Left lung (tissue), 10 donors: ENCODE results near the gene GEMIN2. TPM values are rescaled to one million over a fixed set of nuclear protein-coding genes. Genes with fewer than 3 reads are reported as not detected.

ENCODE experiments used
- ATAC-seq: fragments of 200-7000 bp; cut with Tn5 transposase; one replicate; pipeline ENCODE4 v1.9.1; 2020; ENCODE audit warnings: moderate library complexity
- DNase-seq, 4 donors: peaks; one replicate each; pipeline ENCODE4 v3.0.0-alpha.2; 2013 to 2020
- H3K27ac ChIP-seq, 2 donors: fragments of 200-600 bp; sonication (generic) in 1 of 2; one replicate each; pipeline versions ENCODE4 v1.5.0 to v1.8.0; 2020 to 2021
- H3K27me3 ChIP-seq, 2 donors: fragments of 200-600 bp; sonication (generic) in 1 of 2; one replicate each; pipeline versions ENCODE4 v1.5.0 to v1.8.0; 2020 to 2021
- H3K36me3 ChIP-seq, 2 donors: fragments of 200-600 bp; sonication (generic) in 1 of 2; one replicate each; pipeline versions ENCODE4 v1.5.0 to v1.8.0; 2020 to 2021
- H3K4me1 ChIP-seq, 2 donors: fragments of 200-600 bp; one replicate each; pipeline ENCODE4 v1.8.0; 2021
- H3K4me3 ChIP-seq, 2 donors: fragments of 200-600 bp; sonication (generic) in 1 of 2; one replicate each; pipeline versions ENCODE4 v1.5.0 to v1.8.0; 2020 to 2021; ENCODE audit warnings: mild to moderate bottlenecking in 1 of 2
- H3K9me3 ChIP-seq, 2 donors: fragments of 200-600 bp; sonication (generic) in 1 of 2; one replicate each; pipeline versions ENCODE4 v1.5.0 to v1.8.0; 2020 to 2021
- intact Hi-C, 2 donors: fragments of 100-400 bp; cut with DNase I; formaldehyde crosslinking; loops; one replicate each; pipeline versions ENCODE4 v1.11.2 to v1.14.2; 2022
- polyA plus RNA-seq, 6 donors: library from polyadenylated mRNA; unstranded; fragments of 120-200 nt; gene quantifications; one replicate each; pipeline ENCODE4 v1.2.1, GENCODE V29; 2013; ENCODE audit not compliant: insufficient read length in 6 of 6
- total RNA-seq, 2 donors: library from RNA; stranded (reverse); fragmentation: NEBNext Ultra II Directional; extraction: Animal tissue kit (Norgen Biotek cat#: 25700); gene quantifications; one replicate each; pipeline ENCODE4 v1.2.1, GENCODE V29; 2021
- TF ChIP-seq, protein P1 (sequence below), 2 donors: fragments of 200-600 bp; sonication (generic) in 1 of 2; IDR thresholded peaks; one replicate each; pipeline versions ENCODE4 v1.5.0 to v1.8.0; 2021; ENCODE audit warnings: antibody characterized with exemption in 2 of 2
- donor health status: DM: no; HTN: yes; CAD: no.
- donor health status: DM: no; HTN: no; CAD: no.

Gene GEMIN2
- total and polyA plus RNA-seq, 8 donors = 7.3 to 26.9 (median 23.1) TPM

DNA sequence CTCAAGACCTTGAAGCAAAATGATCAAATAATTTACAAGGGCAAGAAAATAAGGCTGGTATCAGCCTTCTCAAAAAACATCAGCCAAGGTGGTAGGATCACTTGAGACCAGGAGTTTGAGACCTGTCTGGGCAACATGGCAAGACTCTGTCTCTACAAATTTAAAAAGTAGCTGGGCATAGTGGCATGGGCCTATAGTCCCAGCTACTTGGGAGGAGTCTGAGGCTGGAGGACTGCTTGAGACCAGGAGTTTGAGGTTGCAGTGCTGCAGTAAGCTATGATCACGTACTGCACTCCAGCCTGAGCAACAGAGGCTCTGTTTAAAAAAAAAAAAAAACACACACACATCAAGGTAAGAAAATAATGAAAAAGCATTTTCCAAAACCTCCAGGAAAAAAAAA, 33.2 kb upstream of the GEMIN2 start:
- peaks cover 0 to 90% of the 10 kb centered on the region in 2 donors for H3K36me3 ChIP-seq
- no peak overlapping the region for H3K27ac ChIP-seq
- no peaks in the 10 kb centered on the region for H3K4me1 ChIP-seq
- DNase-seq (no peak), ATAC-seq (no peak)
- H3K27me3 ChIP-seq = no peaks in the 10 kb centered on the region
- H3K4me3 ChIP-seq = no peak overlapping the region
- TF ChIP-seq, protein P1, sequence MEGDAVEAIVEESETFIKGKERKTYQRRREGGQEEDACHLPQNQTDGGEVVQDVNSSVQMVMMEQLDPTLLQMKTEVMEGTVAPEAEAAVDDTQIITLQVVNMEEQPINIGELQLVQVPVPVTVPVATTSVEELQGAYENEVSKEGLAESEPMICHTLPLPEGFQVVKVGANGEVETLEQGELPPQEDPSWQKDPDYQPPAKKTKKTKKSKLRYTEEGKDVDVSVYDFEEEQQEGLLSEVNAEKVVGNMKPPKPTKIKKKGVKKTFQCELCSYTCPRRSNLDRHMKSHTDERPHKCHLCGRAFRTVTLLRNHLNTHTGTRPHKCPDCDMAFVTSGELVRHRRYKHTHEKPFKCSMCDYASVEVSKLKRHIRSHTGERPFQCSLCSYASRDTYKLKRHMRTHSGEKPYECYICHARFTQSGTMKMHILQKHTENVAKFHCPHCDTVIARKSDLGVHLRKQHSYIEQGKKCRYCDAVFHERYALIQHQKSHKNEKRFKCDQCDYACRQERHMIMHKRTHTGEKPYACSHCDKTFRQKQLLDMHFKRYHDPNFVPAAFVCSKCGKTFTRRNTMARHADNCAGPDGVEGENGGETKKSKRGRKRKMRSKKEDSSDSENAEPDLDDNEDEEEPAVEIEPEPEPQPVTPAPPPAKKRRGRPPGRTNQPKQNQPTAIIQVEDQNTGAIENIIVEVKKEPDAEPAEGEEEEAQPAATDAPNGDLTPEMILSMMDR (IDR thresholded peaks at IDR 0.05) = no peak
- no peaks in the 10 kb centered on the region for H3K9me3 ChIP-seq
- intact Hi-C loops = no loop called here

DNA sequence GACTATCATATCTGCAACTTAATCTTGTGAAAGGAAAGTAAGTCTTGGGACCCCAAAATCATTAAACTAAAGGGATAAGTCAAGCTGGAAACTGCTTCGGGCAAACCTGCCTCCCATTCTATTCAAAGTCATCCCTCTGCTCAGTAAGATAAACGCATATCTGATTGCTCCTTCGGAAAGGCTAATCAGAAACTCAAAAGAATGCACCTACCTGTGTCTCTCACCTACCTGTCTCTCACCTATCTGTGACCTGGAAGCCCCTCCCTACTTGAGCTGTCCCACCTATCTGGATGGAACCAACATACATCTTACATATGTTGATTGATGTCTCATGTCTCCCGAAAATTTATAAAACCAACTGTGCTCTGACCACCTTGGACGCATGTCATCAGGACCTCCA, 31.0 kb upstream of the GEMIN2 start:
- no peak for DNase-seq
- intact Hi-C loops = no loop called here
- Histone ChIP-seq H3K27ac (no peak overlapping the region), H3K9me3 (no peaks in the 10 kb centered on the region), H3K4me1 (no peaks in the 10 kb centered on the region), H3K4me3 (no peak overlapping the region), H3K27me3 (no peaks in the 10 kb centered on the region), H3K36me3 (peaks cover 0 to 88% of the 10 kb centered on the region in 2 donors)
- no peak for ATAC-seq
- TF ChIP-seq, protein P1 (IDR thresholded peaks at IDR 0.05) = no peak

DNA sequence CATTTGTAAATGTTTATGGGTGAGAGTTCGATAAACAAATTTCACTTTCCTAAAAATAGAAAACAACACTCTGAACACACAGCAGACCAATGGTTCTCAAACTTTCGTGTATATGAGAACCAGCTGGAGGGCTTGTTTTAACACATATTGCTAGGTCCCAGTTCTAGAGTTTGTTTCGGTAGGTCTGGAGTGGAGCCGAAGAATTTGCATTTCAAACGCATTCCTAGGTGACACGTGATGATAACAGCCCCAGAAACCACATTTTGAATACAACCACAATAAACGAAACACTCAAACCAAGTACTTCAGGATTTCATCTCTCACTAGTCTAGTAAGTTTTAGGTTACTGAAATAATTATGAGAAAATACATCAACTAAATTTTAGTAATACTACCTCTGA, 28.2 kb upstream of the GEMIN2 start:
- intact Hi-C loops = no loop called here
- TF ChIP-seq, protein P1 (IDR thresholded peaks at IDR 0.05) = no peak
- H3K4me1 ChIP-seq = no peaks in the 10 kb centered on the region
- no peak for ATAC-seq
- peaks cover 0 to 96% of the 10 kb centered on the region in 2 donors for H3K36me3 ChIP-seq
- DNase-seq = no peak
- H3K27ac ChIP-seq = no peak overlapping the region
- no peak overlapping the region for H3K4me3 ChIP-seq
- H3K9me3 ChIP-seq = no peaks in the 10 kb centered on the region
- H3K27me3 ChIP-seq = no peaks in the 10 kb centered on the region

DNA sequence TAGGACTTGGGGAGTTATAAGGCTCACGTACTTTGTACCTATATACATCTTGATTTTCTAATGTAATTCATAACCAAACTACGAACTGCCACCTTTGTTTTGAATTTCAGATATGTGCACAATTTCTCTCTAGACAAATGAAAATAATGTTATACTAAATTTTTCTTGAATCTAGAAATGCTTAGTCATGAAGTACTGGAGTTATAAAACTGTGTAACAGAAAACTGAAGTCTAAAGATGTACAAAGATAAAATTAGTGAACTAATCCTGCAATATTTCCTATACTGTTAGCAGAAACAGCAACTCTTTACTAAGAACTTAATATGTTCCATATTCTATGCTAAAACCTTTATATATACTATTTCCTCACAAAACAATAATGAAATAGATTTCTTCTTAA, 26.6 kb upstream of the GEMIN2 start:
- H3K4me3 ChIP-seq = no peak overlapping the region
- no peak for ATAC-seq
- intact Hi-C loops = no loop called here

DNA sequence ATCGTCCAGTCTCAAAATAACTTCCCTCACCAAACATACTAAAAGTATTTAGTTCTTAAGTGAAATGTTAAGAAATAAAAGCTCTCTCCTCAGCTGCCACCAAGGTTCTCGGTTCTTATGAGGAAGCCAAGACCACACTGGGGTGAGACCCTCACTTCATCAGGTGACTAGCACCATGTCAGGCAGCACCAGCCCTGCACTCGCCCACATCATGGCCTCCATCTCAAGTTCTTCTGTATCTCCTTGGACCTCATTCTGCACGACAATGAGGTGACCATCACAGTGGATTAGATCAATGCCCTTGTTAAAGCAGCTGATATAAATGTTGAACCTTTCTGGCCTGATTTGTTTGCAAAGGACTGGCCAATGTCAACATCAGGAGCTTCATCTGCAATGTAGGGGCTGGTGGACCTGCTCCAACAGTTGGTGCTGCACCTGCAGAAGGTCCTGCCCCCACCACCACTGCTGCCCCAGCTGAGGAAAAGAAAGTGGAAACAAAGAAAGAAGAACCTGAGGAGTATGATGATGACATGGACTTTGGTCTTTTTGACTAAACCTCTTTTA, 23.5 kb upstream of the GEMIN2 start:
- DNase-seq (no peak), ATAC-seq (no peak)
- Histone ChIP-seq H3K27ac (no peak overlapping the region), H3K27me3 (no peaks in the 10 kb centered on the region), H3K9me3 (no peaks in the 10 kb centered on the region), H3K4me3 (no peak overlapping the region), H3K36me3 (peaks cover 0 to 94% of the 10 kb centered on the region in 2 donors), H3K4me1 (peaks cover 0 to 9% of the 10 kb centered on the region in 2 donors)
- intact Hi-C loops = no loop called here
- TF ChIP-seq, protein P1 (IDR thresholded peaks at IDR 0.05) = no peak

More for the DNA sequence above, 26.6 kb upstream of the GEMIN2 start:
- Histone ChIP-seq H3K4me1 (no peaks in the 10 kb centered on the region), H3K27me3 (no peaks in the 10 kb centered on the region), H3K9me3 (no peaks in the 10 kb centered on the region), H3K27ac (no peak overlapping the region), H3K36me3 (peaks cover 0 to 96% of the 10 kb centered on the region in 2 donors)
- TF ChIP-seq, protein P1 (IDR thresholded peaks at IDR 0.05) = no peak
- DNase-seq = no peak
